Measurements from ENCODE around the gene SMYD3. TPM values are rescaled to one million over a fixed set of nuclear protein-coding genes. Genes with fewer than 3 reads are reported as not detected.

Gene SMYD3
- total RNA-seq, 2 donors from 2014 or later, result 8.8 to 19.0 TPM

DNA sequence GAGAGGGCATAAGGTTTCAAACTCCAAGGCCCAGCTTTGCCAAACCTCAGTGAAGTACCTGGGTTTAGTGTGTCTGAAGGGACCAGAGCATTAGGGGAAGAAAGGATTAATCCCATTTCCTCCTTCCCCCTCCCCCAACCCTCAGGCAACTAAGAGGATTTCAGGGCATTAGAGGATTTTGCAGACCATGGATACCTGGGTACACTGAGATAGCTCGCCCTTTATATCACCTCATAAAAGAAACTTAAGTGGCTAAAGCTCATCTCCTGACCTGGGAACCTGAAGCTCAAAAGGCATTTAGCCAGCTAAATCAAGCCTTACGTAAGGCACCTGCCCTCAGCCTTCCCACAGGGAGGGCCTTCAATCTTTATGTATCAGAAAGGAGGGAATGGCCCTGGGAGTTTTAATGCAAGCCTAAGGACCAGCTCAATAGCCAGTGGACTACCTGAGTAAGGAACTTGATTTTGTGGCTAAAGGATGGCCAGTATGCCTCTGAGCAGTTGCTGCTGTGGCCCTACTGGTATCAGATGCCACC, 26.4 kb upstream of the SMYD3 start:
- H3K27me3 ChIP-seq (replicated peaks; ENCODE audit: insufficient read depth), result no peaks in the 10 kb centered on the region
- no peak overlapping the region for H3K27ac ChIP-seq
- TF ChIP-seq, protein P1, sequence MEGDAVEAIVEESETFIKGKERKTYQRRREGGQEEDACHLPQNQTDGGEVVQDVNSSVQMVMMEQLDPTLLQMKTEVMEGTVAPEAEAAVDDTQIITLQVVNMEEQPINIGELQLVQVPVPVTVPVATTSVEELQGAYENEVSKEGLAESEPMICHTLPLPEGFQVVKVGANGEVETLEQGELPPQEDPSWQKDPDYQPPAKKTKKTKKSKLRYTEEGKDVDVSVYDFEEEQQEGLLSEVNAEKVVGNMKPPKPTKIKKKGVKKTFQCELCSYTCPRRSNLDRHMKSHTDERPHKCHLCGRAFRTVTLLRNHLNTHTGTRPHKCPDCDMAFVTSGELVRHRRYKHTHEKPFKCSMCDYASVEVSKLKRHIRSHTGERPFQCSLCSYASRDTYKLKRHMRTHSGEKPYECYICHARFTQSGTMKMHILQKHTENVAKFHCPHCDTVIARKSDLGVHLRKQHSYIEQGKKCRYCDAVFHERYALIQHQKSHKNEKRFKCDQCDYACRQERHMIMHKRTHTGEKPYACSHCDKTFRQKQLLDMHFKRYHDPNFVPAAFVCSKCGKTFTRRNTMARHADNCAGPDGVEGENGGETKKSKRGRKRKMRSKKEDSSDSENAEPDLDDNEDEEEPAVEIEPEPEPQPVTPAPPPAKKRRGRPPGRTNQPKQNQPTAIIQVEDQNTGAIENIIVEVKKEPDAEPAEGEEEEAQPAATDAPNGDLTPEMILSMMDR (IDR thresholded peaks at IDR 0.05), result no peak
- H3K36me3 ChIP-seq, result no peaks in the 10 kb centered on the region
- H3K4me3 ChIP-seq, result no peak overlapping the region
- no peak for ATAC-seq (ENCODE audit: insufficient number of reproducible peaks, low FRiP score, low read depth)
- peaks cover 9% of the 10 kb centered on the region for H3K9me3 ChIP-seq
- DNase-seq (ENCODE audit: low spot score), result no peak
- H3K4me1 ChIP-seq (ENCODE audit: control insufficient read depth in 1 of 2, low read depth in 2 of 2), result no peaks in the 10 kb centered on the region

DNA sequence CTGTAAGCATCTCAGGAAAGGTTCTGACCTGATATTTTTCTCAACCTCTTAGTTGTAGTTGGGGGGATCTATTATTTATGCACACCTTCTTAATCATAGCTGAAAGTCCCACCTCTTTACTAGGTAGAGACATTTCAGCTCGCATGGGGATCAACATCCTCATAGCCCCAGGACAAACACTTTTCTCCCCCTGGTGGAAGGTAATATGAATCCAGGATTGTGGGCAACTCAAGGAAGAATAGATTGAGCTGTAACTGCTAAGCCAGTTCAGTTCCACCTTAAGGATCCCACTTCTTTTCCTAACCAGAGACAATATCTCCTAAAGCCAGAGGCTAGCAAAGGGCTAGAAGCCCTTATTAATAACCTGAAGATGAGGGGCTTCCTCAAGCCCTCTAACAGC, 25.4 kb upstream of the SMYD3 start:
- Histone ChIP-seq H3K4me1 (ENCODE audit: control insufficient read depth in 1 of 2, low read depth in 2 of 2) (no peaks in the 10 kb centered on the region), H3K4me3 (no peak overlapping the region), H3K27me3 (replicated peaks; ENCODE audit: insufficient read depth) (no peaks in the 10 kb centered on the region), H3K27ac (no peak overlapping the region), H3K36me3 (no peaks in the 10 kb centered on the region), H3K9me3 (peaks cover 9% of the 10 kb centered on the region)
- DNase-seq (ENCODE audit: low spot score) (no peak), ATAC-seq (ENCODE audit: insufficient number of reproducible peaks, low FRiP score, low read depth) (no peak)
- TF ChIP-seq, protein P1 (IDR thresholded peaks at IDR 0.05), result no peak

DNA sequence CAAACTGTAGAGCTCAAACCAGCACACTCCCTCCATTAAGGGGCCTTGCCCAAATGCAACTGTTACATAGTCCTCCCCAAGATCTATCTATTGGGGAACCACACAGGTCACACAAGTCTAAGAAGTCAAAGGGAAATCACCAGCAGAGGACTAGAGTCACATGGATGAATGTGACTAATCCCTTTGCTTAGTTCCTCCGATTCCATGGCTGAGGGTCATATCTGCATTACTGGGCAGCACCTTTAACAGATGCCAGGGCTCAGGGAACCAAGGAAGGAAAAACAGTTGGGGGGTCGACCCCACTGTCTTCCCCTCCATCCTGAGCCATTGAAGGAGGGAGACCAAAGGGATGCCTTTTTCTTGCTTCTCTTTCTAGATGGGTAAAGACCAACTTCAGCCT, 23.4 kb upstream of the SMYD3 start:
- ATAC-seq (ENCODE audit: insufficient number of reproducible peaks, low FRiP score, low read depth) (no peak), DNase-seq (ENCODE audit: low spot score) (no peak)
- TF ChIP-seq, protein P1 (IDR thresholded peaks at IDR 0.05), result no peak
- H3K4me3 ChIP-seq, result no peak overlapping the region
- H3K27ac ChIP-seq, result no peak overlapping the region
- H3K27me3 ChIP-seq (replicated peaks; ENCODE audit: insufficient read depth), result no peaks in the 10 kb centered on the region
- no peaks in the 10 kb centered on the region for H3K36me3 ChIP-seq
- no peaks in the 10 kb centered on the region for H3K4me1 ChIP-seq (ENCODE audit: control insufficient read depth in 1 of 2, low read depth in 2 of 2)
- H3K9me3 ChIP-seq, result peaks cover 9% of the 10 kb centered on the region

DNA sequence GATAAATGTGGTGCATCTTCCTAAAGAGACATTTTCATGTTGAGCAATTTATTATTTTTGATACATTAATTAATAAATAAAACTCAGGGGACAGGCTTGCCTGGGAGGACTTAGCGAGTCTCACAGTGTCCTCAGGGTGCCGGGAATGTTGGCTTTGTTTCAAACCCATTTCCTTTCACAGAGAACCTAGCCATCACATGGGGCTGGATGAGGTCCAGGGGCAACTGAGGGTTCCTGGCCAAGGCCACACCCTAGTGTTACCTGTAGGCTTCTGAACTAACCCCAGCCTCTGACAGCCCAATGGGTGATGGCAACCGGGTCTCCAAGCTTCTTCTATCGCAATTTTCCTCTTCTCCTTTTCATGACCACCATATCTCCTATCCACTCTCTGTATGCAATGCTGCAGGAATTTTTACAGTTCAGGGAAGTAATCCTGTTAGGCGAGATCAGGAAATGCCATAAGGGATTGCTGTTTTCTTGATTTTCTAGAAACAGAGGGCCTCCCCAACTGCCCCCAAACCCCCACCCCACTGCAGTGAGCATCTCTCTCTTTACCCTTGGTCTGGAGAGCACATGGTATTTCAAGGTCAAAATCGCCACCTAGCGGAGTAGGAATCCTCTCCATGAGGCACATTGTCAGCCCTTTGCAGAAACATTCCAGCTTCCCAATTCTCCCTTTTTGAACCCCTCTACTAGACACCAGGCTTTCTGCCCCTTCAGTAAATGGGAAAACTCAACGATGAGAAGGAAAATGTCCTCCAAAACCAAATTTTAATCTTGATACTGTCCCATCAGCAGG, 22.1 kb upstream of the SMYD3 start:
- TF ChIP-seq, protein P1 (IDR thresholded peaks at IDR 0.05), result no peak
- Histone ChIP-seq H3K27me3 (replicated peaks; ENCODE audit: insufficient read depth) (no peaks in the 10 kb centered on the region), H3K4me1 (ENCODE audit: control insufficient read depth in 1 of 2, low read depth in 2 of 2) (no peaks in the 10 kb centered on the region), H3K4me3 (no peak overlapping the region), H3K36me3 (no peaks in the 10 kb centered on the region), H3K9me3 (peaks cover 9% of the 10 kb centered on the region), H3K27ac (no peak overlapping the region)
- ATAC-seq (ENCODE audit: insufficient number of reproducible peaks, low FRiP score, low read depth), result no peak
- DNase-seq (ENCODE audit: low spot score), result no peak

DNA sequence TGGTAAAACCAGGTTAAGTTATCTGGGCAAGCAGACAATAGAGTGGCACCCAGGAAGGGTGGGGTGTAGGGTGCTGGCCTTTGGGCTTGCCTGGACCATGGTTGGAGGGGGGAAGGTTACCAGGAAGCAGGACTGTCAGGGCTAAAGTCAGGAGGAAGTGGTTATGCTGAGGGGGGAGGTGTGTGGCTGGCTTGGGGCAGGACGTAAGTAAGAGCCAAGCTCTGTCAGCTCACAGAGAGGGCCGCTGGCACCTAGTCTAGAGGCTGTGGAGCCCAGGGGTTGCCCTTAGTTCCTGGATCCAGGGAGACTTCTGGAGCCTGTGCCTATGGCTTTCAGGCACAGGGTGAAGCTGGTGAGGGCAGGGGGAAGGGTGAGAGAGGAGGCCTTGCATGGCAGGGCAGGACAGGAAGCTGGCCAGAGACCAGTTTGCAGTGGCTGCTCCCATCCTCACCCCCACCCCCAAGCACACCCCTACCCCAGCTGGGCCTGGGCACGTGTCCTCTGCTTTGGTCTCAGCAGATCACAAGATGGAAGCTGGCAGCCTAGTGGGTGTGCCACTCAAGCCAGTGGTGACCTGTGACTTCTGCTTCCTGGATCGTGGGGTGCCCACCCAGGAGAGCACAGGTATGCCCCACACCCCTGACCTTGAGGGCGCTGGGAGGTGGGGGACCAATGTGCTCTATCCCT, 20.5 kb upstream of the SMYD3 start:
- Histone ChIP-seq H3K4me1 (ENCODE audit: control insufficient read depth in 1 of 2, low read depth in 2 of 2) (no peaks in the 10 kb centered on the region), H3K27ac (no peak overlapping the region), H3K9me3 (peaks cover 9% of the 10 kb centered on the region), H3K36me3 (no peaks in the 10 kb centered on the region), H3K4me3 (no peak overlapping the region), H3K27me3 (replicated peaks; ENCODE audit: insufficient read depth) (no peaks in the 10 kb centered on the region)
- no peak for DNase-seq (ENCODE audit: low spot score)
- TF ChIP-seq, protein P1 (IDR thresholded peaks at IDR 0.05), result no peak
- no peak for ATAC-seq (ENCODE audit: insufficient number of reproducible peaks, low FRiP score, low read depth)
